Measurements from ENCODE around the gene CIBAR2.

The CIBAR2 gene

GRCh38 chr16:85049706-85050305, 62.5 kb downstream of the CIBAR2 start:
- no peak for DNase-seq (ENCODE audit: low read depth)
- TF ChIP-seq CTCF (conservative IDR thresholded peaks at IDR 0.05; ENCODE audit: low read depth, low read length) = no peak

DNA sequence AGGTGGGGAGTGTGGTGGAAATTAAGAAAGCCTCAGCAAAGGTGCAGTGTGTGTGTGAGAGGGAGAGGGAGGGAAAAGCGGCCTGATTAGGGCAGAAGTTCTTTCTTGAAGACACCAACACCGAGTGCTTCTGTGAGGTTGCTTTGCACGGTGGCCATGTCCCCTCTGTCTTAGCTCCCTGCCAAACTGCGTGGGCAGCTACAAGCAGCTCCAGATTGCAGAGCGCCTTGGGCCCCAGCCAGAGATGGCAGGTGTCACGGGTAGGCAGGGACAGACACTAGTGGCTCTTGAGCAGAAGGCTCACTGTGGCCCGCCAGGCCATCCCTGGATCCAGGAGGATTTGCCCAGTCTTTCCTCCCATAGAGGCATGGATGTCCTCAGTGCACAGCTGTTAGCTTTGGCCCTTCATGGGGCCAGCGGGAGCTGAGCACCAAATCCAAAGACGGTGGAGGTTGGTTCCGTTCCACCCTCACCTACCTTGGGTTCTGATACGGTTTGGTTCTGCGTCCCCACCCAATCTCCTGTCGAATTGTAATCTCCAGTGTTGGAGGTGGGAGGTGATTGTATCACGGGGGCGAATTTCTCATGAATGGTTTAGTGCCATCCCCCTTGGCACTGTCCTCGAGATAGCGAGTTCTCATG, 63.2 kb downstream of the CIBAR2 start:
- no peak for DNase-seq (ENCODE audit: low read depth)
- no peak for TF ChIP-seq CTCF (conservative IDR thresholded peaks at IDR 0.05; ENCODE audit: low read depth, low read length)
- H3K4me3 ChIP-seq (ENCODE audit: low read length) = no peak overlapping the region

More at GRCh38 chr16:85049706-85050305, 62.5 kb downstream of the CIBAR2 start:
- H3K4me3 ChIP-seq (ENCODE audit: low read length) = no peak overlapping the region
